ENCODE data around the gene C1orf167. TPM values are rescaled to one million over a fixed set of nuclear protein-coding genes. Genes with fewer than 3 reads are reported as not detected.

Gene C1orf167
- total and polyA plus RNA-seq, 10 of the 15 experiments (the other 5 are each of a cell fraction or from before 2014, with no cell fraction given): 0.17 to 0.31 TPM; not detected in 8

GRCh38 chr1:11772458-11772857, 10.5 kb downstream of the C1orf167 start:
- Histone ChIP-seq H3K79me2 (ENCODE audit: control insufficient read depth, insufficient read depth, low read length) (no peaks in the 10 kb centered on the region), H3K4me1 (ENCODE audit: control insufficient read depth, insufficient read depth, low read length) (0 out of 2 replicates have a peak, but pooled peaks cover 4% of the 10 kb centered on the region), H3K27me3 (replicated peaks in 1 of 2; ENCODE audit: control insufficient read depth in 2 of 2, insufficient read depth in 2 of 2, low read length in 1 of 2) (no peaks in the 10 kb centered on the region), H3K9ac (ENCODE audit: control insufficient read depth, insufficient read depth, low read length) (no peak overlapping the region), H2AFZ (ENCODE audit: control insufficient read depth, low read depth, low read length) (no peak overlapping the region), H3K4me3 (no peak overlapping the region), H3K36me3 (ENCODE audit: control insufficient read depth in 2 of 2, insufficient read depth in 2 of 2, low read length in 1 of 2) (no peaks in the 10 kb centered on the region), H3K4me2 (ENCODE audit: control insufficient read depth, insufficient read depth) (no peak overlapping the region), H3K27ac (ENCODE audit: control insufficient read depth, insufficient read depth) (no peak overlapping the region), H3K9me3 (replicated peaks; ENCODE audit: control insufficient read depth, insufficient read depth, low read length) (no peaks in the 10 kb centered on the region), H4K20me1 (ENCODE audit: control insufficient read depth, insufficient read depth) (no peaks in the 10 kb centered on the region)
- FAIRE-seq (no peak), ATAC-seq (no peak; the same call in 1 of the 3 replicates), DNase-seq (ENCODE audit: low read depth, low spot score) (no peak)
- POLR2A ChIA-PET: no interaction called here
- RAD21 ChIA-PET (ENCODE audit: unreplicated experiment): no interaction called here
- WGBS (ENCODE audit: insufficient coverage, insufficient replicate concordance, low lambda C conversion rate, missing lambda C conversion rate): 8% methylated on average over 5 of the region's 5 CpGs
- in situ Hi-C loops (cut with MboI) (no loop called here), intact Hi-C loops (cut with micrococcal nuclease; ENCODE audit: unreplicated experiment) (no loop called here)
- SMC1A ChIA-PET (ENCODE audit: uncharacterized antibody, unreplicated experiment): interaction anchor here (0.7 kb wide), 1 partner anchor 66 kb away, joined by 3 read pairs; no protein-coding TSS in a partner anchor
- no TSS peak for BruUV-seq (replicated peaks)
- CTCF ChIA-PET: interaction anchor here (0.9 kb wide), 1 partner anchor 735 kb away, joined by 3 read pairs; no protein-coding TSS in a partner anchor
- TF ChIP-seq KLF5 (IDR thresholded peaks at IDR 0.05; ENCODE audit: partially characterized antibody) (no peak), MLLT1 (IDR thresholded peaks at IDR 0.05) (peak; percentile 50; the same call in 1 of the 2 replicates)

- 41% methylated on average over 9 of the region's 9 CpGs for WGBS (ENCODE audit: insufficient coverage, insufficient replicate concordance, low lambda C conversion rate, missing lambda C conversion rate)
- H4K20me1 ChIP-seq (ENCODE audit: control insufficient read depth, insufficient read depth): no peaks in the 10 kb centered on the region
- intact Hi-C loops (cut with micrococcal nuclease; ENCODE audit: unreplicated experiment): no loop called here
- H3K4me3 ChIP-seq: no peak overlapping the region
- H3K4me2 ChIP-seq (ENCODE audit: control insufficient read depth, insufficient read depth): no peak overlapping the region
- H2AFZ ChIP-seq (ENCODE audit: control insufficient read depth, low read depth, low read length): no peak overlapping the region
- CTCF ChIA-PET: no interaction called here
- no peak overlapping the region for H3K9ac ChIP-seq (ENCODE audit: control insufficient read depth, insufficient read depth, low read length)
- H3K4me1 ChIP-seq (ENCODE audit: control insufficient read depth, insufficient read depth, low read length): 0 out of 2 replicates have a peak, but pooled peaks cover 4% of the 10 kb centered on the region
- ATAC-seq (no peak), DNase-seq (ENCODE audit: low read depth, low spot score) (no peak), FAIRE-seq (no peak)
- RAD21 ChIA-PET (ENCODE audit: unreplicated experiment): no interaction called here
- H3K9me3 ChIP-seq (replicated peaks; ENCODE audit: control insufficient read depth, insufficient read depth, low read length): no peaks in the 10 kb centered on the region
- in situ Hi-C loops (cut with MboI): no loop called here
- POLR2A ChIA-PET: no interaction called here
- H3K27ac ChIP-seq (ENCODE audit: control insufficient read depth, insufficient read depth): no peak overlapping the region
- H3K36me3 ChIP-seq (ENCODE audit: control insufficient read depth in 2 of 2, insufficient read depth in 2 of 2, low read length in 1 of 2): no peaks in the 10 kb centered on the region
- SMC1A ChIA-PET (ENCODE audit: uncharacterized antibody, unreplicated experiment): no interaction called here
- BruUV-seq (replicated peaks): no TSS peak
- H3K27me3 ChIP-seq (replicated peaks in 1 of 2; ENCODE audit: control insufficient read depth in 2 of 2, insufficient read depth in 2 of 2, low read length in 1 of 2): no peaks in the 10 kb centered on the region
- H3K79me2 ChIP-seq (ENCODE audit: control insufficient read depth, insufficient read depth, low read length): no peaks in the 10 kb centered on the region
- no peak for TF ChIP-seq MEF2A (IDR thresholded peaks at IDR 0.05; ENCODE audit: insufficient read depth, low read depth, low read length)
- no peak for TF ChIP-seq MXI1 (IDR thresholded peaks at IDR 0.05; ENCODE audit: low read depth, low read length)
- TF ChIP-seq ESRRA (IDR thresholded peaks at IDR 0.05; ENCODE audit: low read length): no peak
- no peak for TF ChIP-seq SRF (IDR thresholded peaks at IDR 0.05; ENCODE audit: low read depth in 2 of 2, low read length in 2 of 2)
- no peak for TF ChIP-seq SUZ12 (IDR thresholded peaks at IDR 0.05; ENCODE audit: unreplicated experiment)
- TF ChIP-seq ZNF207 (IDR thresholded peaks at IDR 0.05; ENCODE audit: borderline replicate concordance): no peak
- TF ChIP-seq SP1 (IDR thresholded peaks at IDR 0.05; ENCODE audit: low read depth, low read length): no peak
- TF ChIP-seq FOS (IDR thresholded peaks at IDR 0.05; ENCODE audit: borderline replicate concordance, extremely low read depth, insufficient read length): no peak
- TF ChIP-seq POLR2AphosphoS2 (IDR thresholded peaks at IDR 0.05; ENCODE audit: low read depth, low read length): no peak
- no peak for TF ChIP-seq ZNF217 (IDR thresholded peaks at IDR 0.05)
- TF ChIP-seq PAX5 (IDR thresholded peaks at IDR 0.05; ENCODE audit: borderline replicate concordance, low read depth, low read length): no peak
- TF ChIP-seq, protein P1, sequence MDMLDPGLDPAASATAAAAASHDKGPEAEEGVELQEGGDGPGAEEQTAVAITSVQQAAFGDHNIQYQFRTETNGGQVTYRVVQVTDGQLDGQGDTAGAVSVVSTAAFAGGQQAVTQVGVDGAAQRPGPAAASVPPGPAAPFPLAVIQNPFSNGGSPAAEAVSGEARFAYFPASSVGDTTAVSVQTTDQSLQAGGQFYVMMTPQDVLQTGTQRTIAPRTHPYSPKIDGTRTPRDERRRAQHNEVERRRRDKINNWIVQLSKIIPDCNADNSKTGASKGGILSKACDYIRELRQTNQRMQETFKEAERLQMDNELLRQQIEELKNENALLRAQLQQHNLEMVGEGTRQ (IDR thresholded peaks at IDR 0.05; ENCODE audit: borderline replicate concordance, low read depth, low read length): no peak
- TF ChIP-seq SIX5 (IDR thresholded peaks at IDR 0.05; ENCODE audit: low read depth, low read length, severe bottlenecking): no peak
- TF ChIP-seq MTA2 (IDR thresholded peaks at IDR 0.05; ENCODE audit: low read depth): no peak
- no peak for TF ChIP-seq TCF12 (IDR thresholded peaks at IDR 0.05; ENCODE audit: low read depth, low read length)
These were observed 12.8 kb downstream of the C1orf167 start for GRCh38 chr1:11774753-11775152.
